ENCODE data around the gene AFF4.

AFF4 gene

DNA sequence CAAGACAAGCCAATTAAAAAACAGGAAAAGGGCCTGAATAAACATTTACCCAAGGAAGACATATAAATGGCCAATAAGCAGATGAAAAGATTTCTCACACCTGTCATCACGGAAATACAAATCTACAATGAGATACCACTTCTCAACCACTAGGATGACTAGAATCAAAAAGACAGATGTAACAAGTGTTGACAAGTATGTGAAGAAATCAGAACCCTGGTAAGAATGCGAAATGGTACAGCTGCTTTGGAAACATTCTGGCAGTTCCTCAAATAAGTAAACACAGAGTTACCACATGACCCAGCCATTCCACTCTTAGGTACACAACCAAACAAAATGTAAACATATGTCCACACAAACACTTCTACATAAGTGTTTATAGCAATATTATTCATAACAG lies 57.5 kb downstream of the AFF4 start:
- TF ChIP-seq, protein P1, sequence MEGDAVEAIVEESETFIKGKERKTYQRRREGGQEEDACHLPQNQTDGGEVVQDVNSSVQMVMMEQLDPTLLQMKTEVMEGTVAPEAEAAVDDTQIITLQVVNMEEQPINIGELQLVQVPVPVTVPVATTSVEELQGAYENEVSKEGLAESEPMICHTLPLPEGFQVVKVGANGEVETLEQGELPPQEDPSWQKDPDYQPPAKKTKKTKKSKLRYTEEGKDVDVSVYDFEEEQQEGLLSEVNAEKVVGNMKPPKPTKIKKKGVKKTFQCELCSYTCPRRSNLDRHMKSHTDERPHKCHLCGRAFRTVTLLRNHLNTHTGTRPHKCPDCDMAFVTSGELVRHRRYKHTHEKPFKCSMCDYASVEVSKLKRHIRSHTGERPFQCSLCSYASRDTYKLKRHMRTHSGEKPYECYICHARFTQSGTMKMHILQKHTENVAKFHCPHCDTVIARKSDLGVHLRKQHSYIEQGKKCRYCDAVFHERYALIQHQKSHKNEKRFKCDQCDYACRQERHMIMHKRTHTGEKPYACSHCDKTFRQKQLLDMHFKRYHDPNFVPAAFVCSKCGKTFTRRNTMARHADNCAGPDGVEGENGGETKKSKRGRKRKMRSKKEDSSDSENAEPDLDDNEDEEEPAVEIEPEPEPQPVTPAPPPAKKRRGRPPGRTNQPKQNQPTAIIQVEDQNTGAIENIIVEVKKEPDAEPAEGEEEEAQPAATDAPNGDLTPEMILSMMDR (IDR thresholded peaks at IDR 0.05; ENCODE audit: low read depth, low read length) = peak; percentile 10
- DNase-seq (ENCODE audit: low read depth in 2 of 2) = peak; percentile 52 to 54
- no peak overlapping the region for H3K4me3 ChIP-seq (replicated peaks in 1 of 2; ENCODE audit: low read depth in 2 of 2, low read length in 2 of 2)

DNA sequence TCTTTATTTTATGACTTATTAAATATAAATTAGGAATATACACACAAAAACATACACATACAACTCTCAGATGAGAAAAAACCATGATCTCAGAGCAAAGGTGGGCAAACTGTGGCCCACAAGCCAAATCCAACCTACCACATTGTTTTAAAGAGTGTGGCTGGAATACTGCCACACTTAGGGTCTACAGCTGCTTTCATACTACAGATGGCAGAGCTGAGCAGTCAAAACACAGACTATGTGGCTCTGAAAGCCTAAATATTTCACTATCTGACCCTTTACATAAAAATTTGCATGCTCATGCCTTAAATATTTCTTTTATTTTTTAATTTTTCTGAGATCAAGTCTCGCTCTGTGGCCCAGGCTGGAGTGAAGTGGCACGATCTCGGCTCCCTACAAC lies 61.7 kb downstream of the AFF4 start:
- TF ChIP-seq, protein P1 (IDR thresholded peaks at IDR 0.05; ENCODE audit: low read depth, low read length) = no peak
- no peak for DNase-seq (ENCODE audit: low read depth in 2 of 2)
- no peak overlapping the region for H3K4me3 ChIP-seq (replicated peaks in 1 of 2; ENCODE audit: low read depth in 2 of 2, low read length in 2 of 2)

DNA sequence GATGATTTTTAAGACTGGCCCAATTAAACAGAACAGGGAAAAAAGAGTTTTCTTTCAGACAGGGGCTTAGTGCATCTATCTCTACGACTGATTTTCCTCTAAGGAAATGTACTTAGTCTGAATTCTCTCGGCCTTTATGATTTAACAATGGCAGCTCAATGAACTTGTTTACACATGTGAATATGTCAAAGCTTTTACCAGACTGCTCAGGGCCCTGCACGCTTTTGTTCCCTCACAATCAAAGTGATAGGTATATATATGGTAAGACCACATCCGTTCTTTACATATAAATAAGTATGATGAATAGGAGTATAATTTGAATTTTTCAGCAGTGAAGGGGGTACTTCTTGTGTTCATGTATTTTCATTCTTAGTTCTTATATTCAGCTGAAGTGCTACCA lies 62.4 kb downstream of the AFF4 start:
- DNase-seq (ENCODE audit: low read depth in 2 of 2) = no peak
- TF ChIP-seq, protein P1 (IDR thresholded peaks at IDR 0.05; ENCODE audit: low read depth, low read length) = no peak
- no peak overlapping the region for H3K4me3 ChIP-seq (replicated peaks in 1 of 2; ENCODE audit: low read depth in 2 of 2, low read length in 2 of 2)

DNA sequence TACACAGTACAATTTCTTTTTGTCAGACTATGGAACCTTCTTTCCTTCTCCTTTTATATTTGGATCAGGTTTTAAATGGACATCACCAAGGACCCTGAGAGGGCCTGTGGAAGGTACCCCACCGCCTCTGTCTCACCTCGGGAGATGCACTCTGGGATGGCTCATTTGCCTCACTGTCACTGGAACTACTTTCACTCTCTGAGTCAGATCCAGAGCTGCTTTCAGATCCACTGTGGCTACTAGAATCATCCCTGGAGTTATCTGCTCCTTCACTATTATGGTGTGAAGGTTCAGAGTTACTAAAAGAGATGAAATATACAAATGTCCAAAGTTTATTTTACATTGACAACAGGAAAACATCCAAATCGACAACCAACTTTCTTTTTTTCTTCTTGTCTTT lies 65.3 kb downstream of the AFF4 start:
- no peak overlapping the region for H3K4me3 ChIP-seq (replicated peaks in 1 of 2; ENCODE audit: low read depth in 2 of 2, low read length in 2 of 2)
- DNase-seq (ENCODE audit: low read depth in 2 of 2) = no peak
- TF ChIP-seq, protein P1 (IDR thresholded peaks at IDR 0.05; ENCODE audit: low read depth, low read length) = no peak

DNA sequence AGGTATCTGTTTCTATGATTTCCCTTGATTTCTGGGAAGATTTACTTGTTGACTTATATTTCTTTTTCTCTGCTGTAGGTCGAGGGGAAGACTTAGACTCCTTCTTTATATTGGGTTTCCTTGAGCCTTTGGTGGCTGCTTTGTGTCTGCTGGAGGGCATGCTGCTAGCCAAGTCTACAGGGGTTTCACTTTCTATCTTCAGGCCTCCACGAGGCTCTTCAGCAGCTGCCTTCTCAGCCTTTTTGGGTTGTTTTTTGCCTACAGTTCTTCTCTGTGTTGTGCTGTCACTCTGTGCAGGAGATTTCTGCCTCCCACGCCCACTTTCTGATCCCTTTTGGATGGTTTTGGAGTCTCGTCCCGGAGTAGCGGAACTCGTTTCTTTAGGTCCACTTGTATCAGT lies 66.7 kb downstream of the AFF4 start:
- no peak for DNase-seq (ENCODE audit: low read depth in 2 of 2)
- H3K4me3 ChIP-seq (replicated peaks in 1 of 2; ENCODE audit: low read depth in 2 of 2, low read length in 2 of 2) = no peak overlapping the region
- TF ChIP-seq, protein P1 (IDR thresholded peaks at IDR 0.05; ENCODE audit: low read depth, low read length) = no peak

DNA sequence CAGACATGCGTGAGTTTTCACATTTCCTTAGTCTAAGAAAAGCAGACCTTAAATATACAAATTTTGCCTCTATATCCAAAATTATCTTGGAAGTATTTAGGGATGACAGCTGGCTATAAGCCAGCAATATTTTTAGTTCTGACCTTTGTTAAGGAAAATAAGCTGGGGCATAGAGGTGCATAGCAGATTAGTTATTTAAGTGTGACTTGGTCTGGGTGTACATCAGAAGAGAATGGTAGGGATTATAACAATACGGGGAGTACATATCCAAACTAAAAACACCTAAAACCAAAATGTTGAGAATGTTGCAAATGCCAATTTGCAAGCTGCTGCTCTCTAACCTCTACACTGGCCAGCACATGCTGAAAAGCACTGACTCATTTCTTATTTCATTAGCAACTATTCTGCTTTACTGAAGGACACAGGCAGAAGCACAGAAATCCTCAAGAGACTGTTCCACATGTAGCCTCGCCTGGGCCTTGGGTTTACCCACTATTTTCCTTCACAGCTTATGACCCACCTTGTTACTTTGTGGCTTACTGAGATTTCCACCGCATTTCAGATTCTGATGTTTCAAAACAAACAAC lies 67.6 kb downstream of the AFF4 start:
- H3K4me3 ChIP-seq (replicated peaks in 1 of 2; ENCODE audit: low read depth in 2 of 2, low read length in 2 of 2) = no peak overlapping the region
- DNase-seq (ENCODE audit: low read depth in 2 of 2) = no peak
- TF ChIP-seq, protein P1 (IDR thresholded peaks at IDR 0.05; ENCODE audit: low read depth, low read length) = no peak

DNA sequence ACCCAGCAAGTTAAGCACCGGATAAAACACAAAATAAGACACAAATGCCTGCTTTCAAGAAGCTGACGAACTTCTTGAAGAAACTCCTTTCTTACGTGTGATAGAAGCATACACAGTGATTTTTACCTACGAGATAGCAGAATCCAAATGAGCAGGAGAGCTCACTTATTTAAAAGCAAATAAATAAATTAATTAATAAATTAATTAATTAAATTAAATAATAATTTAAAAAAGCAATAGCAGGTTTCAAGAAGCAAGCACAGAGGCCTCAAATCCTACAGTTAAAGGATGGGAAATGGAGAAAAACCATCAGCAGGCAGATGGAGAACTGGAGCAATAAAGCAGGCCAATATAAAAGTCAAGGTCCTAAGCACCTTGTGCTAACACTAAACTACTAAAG lies 72.6 kb downstream of the AFF4 start:
- DNase-seq (ENCODE audit: low read depth in 2 of 2) = no peak
- TF ChIP-seq, protein P1 (IDR thresholded peaks at IDR 0.05; ENCODE audit: low read depth, low read length) = no peak
- no peak overlapping the region for H3K4me3 ChIP-seq (replicated peaks in 1 of 2; ENCODE audit: low read depth in 2 of 2, low read length in 2 of 2)
